ENCODE results near the gene SELENOF.
"Not testable (repeated sequence)": the region's sequence is repeated elsewhere in the genome, so short reads cannot be mapped to it uniquely, and the experiment has no call there.

SELENOF gene

DNA sequence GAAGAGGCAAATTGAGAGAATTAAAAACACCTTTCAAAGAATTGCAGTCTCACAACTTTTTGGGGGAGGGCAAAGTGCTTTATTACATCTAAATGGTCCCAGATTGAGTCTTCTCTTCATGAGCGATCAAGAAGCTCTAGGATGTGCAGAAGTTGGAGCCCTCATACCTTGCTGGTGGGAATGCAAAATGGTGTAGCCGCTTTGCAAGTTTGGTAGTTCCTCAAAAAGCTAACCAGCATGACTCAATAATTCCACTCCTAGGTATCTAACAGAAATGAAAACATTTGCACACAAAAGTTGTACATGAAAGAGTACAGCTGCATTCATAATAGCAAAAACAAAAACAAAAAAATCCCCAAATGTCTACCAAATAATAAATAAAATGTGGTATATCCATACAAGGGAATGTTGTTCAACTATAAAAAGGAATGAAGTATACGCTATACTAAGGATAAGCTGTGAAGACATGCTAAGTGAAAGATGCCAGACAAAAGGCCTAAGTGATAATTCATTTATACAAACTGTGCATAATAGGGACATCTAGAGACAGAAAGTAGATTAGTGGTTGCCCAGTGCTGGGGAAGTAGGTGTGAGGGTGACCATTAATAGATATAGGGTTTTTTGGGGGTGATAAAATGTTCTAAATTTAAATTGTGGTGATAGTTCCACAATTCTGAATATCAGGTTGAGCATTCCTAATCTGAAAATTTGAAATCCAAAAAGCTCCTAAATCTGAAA lies 55.2 kb downstream of the SELENOF start:
- DNase-seq (ENCODE audit: low read depth), result no peak

DNA sequence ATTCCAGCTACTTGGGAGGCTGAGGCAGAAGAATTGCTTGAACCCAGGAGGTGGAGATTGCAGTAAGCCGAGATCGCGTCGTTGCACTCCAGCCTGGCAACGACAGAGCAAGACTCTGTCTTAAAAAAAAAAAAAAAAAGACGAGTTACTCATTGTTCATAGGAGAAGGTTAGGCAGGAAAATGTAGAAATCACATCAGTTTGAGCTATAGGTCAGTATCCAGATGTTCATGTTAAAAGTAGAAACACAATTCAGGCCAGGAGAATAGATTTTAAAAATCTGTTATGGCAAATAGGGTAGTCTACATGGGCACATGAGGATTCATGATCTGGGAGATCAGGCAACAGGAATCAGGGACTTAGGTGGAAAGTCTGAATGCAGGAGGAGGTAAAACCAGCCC lies 57.7 kb downstream of the SELENOF start:
- no peak for DNase-seq (ENCODE audit: low read depth)

DNA sequence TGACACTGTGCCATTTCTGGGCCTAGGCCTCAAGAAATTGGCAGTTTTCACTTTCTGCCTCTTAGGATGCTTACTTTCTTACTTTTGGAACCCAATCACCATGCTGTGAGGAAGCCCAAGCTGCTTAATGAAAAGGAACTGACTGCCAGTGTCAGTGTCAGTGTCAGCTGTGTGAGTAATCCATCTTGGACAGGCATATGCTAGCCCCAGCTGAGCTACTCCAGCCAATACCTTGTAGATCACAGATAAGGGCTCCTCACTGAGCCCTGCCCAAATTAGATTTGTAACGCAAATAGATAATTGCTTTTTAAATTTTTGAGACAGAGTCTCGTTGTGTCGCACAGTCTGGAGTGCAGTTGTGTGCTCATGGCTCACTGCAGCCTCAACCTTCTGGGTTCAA lies 59.6 kb downstream of the SELENOF start:
- DNase-seq (ENCODE audit: low read depth), result no peak

DNA sequence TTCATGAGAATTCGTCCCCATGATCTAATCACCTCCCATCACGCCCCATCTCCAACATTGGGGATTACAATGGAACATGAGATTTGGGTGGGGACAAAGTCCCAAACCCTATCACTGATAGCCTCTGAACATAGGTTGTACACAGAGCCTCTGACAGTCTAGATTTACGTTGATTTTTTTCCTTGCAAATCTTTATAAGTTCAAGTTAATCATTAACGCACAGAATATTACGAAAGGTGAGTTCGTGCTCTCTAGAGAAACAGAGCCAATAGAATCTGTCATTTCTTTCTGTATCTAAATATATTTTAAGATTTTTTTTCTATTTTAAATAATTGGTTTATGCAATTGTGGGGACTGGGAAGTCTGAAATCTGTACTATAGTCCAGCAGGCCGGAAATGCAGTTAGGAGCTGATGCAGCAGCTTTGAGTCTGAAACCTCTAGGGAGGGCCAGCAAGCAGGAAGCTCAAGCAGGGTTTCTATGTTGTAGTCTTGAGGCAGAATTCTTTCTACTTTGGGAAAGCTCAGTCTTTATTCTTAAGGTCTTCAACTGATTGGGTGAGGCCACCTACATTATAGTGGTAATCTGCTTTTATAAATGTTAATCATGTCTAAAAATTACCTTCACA lies 61.0 kb downstream of the SELENOF start:
- no peak for DNase-seq (ENCODE audit: low read depth)

DNA sequence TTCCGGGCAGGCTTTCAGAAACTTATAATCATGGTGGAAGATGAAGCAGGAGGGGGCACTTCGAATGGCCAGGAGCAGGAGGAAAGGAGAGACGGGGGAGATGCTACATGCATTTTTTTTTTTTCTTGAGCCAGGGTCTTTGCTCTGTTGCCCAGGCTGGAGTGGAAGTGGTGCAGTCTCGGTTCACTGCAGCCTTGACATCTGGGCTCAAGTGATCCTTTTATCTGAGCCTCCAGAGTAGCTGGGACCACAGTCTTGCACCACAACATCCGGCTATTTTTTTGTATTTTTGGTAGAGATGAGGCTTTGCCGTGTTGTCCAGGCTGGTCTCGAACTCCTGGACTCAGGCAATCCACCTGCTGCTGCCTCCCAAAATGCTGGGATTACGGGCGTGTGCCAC lies 61.6 kb downstream of the SELENOF start:
- no peak for DNase-seq (ENCODE audit: low read depth)

DNA sequence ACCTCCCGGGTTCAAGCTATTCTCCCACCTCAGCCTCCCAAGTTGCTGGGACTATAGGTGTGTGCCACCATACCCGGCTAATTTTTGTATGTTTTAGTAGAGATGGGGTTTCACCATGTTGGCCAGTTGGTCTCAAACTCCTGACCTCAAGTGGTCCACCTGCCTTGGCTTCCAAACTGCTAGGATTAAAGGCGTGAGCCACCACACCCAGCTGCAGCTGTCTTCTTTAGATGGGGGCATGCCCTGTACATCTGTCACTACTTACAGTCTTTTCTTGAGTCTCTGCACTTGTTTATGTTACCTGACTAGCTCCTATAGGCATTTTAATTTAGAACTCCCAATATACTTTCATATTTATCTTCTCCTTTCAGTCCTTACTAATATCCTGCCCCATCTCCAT lies 64.2 kb downstream of the SELENOF start:
- no peak for DNase-seq (ENCODE audit: low read depth)

DNA sequence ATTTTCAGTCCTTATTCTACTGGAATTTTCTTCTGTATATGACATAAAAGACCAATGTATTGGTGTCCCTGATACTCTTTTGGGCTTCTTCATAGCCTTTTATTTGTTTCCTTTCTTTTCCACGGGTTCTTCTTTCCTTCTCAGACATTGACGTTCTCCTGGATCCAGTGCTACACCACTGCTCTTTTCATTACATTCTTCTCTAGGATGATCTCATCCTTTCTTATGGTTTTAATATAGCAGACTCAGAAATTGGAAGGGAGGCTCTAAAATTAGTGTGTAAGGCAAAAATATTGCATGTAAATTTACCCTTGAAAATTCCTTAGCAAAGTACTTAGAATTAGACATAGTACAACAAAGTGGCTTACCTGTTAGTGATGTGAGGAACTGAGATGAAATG lies 65.3 kb downstream of the SELENOF start:
- DNase-seq (ENCODE audit: low read depth), result no peak

DNA sequence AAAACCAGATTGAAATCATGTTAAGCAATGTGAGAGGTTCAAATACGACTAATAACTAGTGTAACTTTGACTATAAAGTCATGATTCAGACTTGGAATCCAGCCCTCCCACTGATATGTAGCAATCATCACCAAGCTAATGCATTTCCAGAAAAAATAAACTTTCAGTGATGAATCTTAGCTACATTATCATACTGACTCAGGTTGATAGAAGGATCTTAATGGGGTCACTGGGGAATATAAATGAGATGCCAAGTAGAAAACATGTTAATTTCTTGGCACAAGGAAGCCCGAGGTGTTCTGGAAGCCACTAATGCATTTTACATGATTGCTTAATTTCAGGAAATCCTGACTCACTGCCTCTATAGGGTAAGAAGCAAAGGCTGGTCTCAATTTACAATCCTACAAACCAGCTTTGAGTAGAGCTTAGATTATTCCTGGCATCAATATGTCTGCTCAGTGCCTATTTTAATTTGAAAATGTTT lies 67.7 kb downstream of the SELENOF start:
- no peak for DNase-seq (ENCODE audit: low read depth)

DNA sequence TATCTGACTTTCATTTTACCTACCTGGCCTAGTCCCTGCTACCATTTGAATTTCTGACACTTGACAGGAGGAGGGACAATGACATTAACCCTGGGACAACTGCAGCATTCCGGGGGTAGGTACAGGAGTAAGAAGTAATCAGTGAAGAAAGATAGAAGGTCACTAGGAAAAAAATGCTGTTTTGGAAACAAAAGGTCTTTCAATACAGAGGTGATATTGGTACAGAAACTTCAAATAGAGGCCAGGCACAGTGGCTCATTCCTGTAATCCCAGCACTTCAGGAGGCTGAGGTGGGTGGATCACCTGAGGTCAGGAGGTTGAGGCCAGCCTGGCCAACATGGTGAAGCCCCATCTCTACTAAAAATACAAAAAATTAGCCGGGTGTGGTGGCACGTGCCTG lies 68.4 kb downstream of the SELENOF start:
- no peak for DNase-seq (ENCODE audit: low read depth)

DNA sequence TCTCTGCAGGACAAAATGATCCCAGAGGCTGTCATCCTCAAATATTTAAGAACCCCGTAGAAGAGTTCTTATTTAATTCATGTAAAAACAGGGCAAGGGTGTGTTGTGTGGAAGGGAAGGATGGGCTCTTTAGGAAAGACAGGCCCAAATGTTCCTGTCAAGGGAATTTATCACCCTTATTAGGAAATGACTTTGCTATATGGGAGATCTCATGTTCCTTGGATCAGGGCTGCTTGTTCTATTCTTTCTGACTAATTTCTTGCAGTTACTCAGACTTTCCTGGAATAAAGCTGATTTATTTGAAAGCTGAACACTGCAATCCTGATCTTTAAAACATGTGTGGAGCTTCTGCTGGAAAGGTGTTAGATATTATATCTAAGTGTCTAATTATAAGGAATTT lies 72.8 kb downstream of the SELENOF start:
- DNase-seq (ENCODE audit: low read depth), result no peak

DNA sequence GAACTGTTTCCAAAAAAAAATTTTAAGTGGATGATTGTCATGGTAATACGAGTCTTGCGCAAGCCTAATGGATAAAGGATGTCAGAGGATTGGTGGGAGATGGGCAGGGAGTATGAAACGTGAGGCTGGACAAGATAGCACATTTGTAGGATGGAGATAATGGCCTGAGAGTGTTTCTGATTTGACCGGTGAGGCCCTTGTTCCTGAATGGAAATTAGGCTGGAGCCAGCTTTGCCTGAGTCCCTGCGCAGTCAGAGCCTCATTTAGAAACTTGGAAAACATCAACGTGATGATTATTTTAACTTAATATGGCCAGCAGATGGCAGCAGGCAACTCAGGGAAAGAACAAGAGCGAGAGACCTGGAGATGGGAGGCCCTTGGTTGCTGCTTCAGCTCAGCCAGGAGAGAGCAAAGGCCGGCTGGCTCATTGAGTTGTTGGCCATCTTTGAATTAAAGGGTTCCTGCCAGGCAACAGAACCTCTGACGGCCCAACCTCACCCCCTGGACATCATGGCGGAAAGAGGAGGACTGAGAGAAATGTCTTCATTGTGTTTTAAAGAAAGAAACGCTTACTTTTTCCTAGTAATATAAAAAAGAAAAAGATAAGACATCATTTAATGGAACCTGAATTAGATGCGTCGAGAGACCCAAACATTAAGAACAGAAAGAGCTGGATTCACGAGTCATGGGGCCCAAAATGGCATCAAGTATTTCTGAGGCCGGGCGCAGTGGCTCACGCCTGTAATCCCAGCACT lies 80.3 kb downstream of the SELENOF start:
- no peak for DNase-seq (ENCODE audit: low read depth)

DNA sequence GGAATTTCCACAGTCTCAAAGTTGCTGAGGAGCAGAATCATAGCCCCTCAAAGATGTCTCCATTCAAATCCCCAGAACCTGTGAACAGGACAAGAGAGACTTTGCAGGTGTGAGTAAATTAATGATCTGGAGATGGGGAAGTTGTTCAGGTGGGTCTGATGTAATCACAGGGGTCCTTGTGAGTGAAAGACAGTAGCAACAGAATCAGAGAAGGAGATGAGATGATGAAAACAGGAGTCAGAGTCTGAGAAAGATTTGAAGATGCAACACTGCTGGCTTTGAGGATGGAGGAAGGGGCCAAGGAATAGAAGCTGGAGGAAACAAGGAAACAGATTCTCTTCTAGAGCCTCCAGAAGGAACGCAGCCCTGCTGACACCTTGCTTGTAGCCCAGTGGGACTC lies 81.5 kb downstream of the SELENOF start:
- no peak for DNase-seq (ENCODE audit: low read depth)

DNA sequence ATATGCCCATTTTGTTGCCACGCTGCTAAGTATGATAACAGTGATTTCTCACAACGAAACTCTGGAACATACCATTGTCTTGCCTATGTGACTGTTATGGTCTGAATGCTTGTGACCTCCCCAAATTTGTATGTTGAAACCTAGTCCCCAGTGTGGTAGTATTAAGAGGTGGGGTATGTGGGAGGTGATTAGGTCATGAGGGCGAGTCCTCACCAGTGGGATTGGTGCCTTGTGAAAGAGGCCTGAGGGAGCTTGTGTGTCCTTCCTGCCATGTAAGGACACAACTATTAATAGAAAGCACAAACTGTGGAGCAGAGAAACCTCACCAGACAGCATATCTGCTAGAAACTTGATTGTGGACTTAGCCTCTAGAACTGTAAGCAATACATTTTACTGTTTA lies 84.6 kb downstream of the SELENOF start:
- no peak for DNase-seq (ENCODE audit: low read depth)

DNA sequence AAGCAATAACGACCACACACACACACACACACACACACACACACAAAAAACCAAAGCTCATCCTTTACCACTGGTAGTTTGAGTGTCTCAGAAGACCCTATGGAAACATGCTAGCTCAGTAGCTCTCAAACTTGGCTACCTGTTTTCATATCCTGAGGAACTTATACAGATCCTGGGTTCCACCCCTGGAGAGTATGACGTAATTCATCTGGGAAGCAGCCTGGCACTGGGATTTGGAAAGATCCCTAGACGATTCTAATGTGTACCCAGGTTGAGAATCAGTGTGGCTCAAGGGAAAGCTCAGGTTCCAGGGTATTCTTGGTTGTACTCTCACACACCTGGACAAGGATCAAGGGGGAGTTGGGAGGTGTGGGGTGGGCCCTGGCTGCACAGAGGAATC lies 85.9 kb downstream of the SELENOF start:
- no peak for DNase-seq (ENCODE audit: low read depth)

DNA sequence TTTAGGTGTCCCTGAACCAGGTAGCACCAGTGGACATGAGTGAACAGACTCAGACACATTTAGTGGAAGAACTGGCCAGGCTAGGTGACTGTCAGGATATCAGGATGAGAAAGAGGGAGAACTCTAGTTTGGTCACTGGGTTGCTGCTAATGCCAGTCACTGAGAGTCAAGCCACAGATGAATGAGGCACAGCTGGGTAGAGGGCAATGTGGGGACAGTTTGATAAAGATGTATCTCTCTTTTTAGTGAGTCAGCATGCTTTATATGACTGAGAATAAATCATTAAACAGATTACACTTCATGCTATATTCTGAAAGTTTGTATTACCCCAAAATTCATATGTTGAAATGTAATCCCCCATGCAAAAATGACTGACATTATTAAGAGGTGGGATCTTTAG lies 87.1 kb downstream of the SELENOF start:
- no peak for DNase-seq (ENCODE audit: low read depth)

DNA sequence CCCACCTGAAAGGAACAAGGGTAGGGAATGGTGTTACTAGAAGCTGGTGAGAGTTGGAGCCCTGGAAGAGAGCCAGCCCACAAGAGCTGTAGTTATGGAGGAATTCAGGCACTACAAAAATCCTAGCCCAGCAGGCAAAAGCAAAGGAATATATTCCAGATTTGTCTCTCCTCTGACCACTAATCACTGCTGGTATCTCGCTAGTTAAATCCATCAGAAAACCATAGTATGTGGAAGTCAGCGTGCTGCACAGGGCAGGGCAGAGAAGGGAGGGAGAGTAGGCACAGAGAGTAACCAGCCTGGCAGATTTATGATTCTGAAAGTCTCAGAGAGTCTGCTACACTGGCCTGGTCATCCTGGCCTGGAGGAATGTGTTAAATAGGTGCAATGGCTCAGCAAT lies 88.6 kb downstream of the SELENOF start:
- no peak for DNase-seq (ENCODE audit: low read depth)

DNA sequence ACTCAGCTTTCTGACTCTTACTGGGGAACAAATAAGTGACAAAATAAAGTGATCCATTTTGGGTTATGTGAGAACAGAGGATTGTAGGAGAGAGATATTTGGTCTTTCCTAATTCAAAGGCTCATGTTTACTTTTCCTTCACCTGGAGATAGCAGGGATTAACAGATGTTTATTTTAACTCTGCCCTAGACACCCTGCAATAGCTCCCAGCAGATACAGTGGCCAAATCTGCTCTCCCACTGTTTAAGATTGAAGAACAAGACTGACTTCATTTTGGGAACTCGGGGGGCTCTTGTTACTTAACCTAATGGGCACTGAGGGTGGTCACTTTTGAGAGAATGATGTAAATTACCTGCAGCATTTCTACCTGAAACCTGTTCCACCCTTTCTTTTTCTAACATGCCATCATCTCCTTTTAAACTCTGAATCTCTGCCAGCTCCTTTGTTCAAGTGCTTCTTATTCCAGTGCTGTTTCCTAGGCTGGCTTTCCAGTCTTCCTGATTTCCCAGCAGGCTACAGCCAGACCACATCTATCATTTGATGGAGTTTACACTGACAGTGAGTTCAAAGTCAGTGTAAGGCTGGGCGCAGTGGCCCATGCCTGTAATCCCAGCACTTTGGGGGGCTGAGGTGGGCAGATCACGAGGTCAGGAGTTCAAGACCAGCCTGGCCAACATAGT lies 90.0 kb downstream of the SELENOF start:
- no peak for DNase-seq (ENCODE audit: low read depth)

DNA sequence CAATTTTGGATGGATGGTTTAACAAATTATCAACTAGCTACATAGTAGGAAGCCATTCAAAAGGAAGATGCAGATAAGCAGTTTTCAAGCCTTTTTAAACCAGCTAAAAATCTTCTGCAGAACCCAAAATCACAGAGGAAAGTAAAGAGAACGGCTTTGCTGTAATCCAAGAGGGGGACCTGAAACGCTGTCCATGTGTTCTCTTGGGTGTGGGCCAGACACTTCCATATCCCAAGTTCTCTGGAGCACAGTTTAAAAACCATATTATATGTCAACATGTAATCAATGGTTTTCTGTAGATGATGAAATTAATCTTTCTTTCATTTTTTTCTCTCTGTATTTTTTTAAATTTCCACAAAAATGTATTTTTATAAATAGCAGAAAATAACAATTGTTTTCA lies 90.5 kb downstream of the SELENOF start:
- no peak for DNase-seq (ENCODE audit: low read depth)

DNA sequence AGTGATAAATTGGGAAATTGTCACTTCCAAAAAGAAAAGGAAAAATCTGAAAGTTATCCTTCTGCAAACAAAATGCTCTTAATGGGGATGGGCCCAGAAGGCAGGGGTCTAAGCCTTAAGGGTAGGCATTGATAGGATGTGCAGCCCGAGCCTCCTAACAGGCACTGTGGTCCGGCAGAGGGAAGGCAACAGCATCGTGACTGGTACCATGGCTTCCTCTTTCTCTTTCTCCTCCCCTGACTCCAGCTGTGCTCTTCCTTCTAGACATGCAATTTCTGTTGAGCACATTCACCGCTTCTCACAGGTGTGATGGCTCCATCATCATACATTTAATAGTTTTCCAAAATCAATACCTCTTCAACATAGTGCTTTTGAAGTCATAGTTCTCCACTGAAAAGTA lies 91.5 kb downstream of the SELENOF start:
- DNase-seq (ENCODE audit: low read depth), result no peak

DNA sequence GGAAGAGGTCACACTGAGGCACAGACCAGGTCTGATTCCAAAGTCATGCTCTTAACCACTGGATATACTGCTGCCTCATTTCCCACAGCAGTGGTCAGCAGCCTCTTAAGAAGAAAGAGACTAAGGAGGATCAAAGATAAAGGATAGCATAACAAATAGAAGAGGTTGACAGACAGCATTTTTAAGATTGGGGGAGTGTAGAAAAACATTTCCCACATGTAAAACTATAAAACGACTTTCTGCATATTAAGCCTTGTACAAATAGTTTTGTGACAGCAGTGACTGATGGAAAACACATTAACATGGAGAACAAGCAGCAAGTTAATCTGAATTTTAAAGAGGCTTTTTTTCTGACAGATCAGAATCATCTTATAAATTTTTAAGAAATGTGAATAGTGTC lies 92.0 kb downstream of the SELENOF start:
- DNase-seq (ENCODE audit: low read depth), result no peak

DNA sequence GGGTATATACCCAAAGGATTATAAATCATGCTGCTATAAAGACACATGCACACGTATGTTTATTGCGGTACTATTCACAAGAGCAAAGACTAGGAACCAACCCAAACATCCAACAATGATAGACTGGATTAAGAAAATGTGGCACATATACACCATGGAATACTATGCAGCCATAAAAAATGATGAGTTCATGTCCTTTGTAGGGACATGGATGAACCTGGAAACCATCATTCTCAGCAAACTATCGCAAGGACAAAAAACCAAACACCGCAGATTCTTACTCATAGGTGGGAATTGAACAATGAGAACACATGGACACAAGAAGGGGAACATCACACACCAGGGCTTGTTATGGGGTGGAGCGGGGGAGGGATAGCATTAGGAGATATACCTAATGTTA lies 94.0 kb downstream of the SELENOF start:
- not testable (repeated sequence) for DNase-seq (ENCODE audit: low read depth)

DNA sequence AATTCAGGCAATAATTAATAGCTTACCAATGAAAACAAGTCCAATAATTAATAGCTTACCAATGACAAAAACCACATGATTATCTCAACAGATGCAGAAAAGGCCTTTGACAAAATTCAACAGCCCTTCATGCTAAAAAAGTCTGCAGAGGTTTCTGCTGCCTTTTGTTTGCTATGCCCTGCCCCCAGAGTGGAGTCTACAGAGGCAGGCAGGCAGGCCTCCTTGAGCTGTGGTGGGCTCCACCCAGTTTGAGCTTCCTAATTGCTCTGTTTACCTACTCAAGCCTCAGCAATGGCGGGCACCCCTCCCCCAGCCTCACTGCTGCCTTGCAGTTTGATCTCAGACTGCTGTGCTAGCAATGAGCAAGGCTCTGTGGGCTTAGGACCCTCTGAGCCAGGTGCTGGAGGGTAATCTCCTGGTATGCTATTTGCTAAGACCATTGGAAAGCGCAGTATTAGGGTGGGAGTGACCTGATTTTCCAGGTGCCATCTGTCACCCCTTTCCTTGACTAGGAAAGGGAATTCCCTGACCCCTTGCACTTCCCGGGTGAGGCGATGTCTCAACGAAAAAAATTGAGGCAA lies 96.6 kb downstream of the SELENOF start:
- not testable (repeated sequence) for DNase-seq (ENCODE audit: low read depth)
